HG02763 (cell line): ENCODE measurements around the gene NACAD.

ENCODE experiments used
- ATAC-seq: cut with Tn5 transposase; IDR thresholded peaks from one replicate; pipeline ENCODE4 v1.9.1; 2021; ENCODE audit warnings: mild to moderate bottlenecking, moderate library complexity; ENCODE audit not compliant: unreplicated experiment

NACAD gene

GRCh38 chr7:45092100-45092930 is 3.5 kb upstream of the NACAD start:
- no peak for ATAC-seq

DNA sequence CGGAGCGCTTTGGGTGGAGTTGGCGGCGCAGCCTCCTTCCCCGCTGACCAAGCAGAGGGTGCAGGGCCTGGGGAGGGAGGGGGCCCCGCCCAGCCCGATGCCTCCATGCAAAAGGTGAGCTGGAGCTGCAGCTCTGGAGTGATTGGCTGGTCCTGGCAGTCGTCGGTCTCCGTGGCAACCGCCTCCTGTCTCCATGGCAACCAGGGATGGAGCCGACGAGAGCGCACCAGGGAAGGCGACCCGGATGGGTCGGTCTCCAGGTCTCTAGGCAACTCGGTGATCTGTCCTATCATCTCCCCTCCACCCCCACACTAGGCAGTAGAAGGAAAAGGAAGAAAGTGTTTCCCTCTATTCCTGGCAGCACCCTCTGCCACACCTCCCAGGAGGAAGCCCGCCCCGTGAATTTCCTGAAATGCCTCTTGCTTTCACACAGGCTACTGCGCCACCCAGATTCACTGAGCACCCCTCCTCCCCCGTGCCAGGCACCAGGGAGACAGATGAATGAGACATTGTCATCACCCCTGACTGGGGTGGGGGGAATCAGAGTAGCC is 647 bp upstream of the NACAD start:
- no peak for ATAC-seq

GRCh38 chr7:45088146-45088701 is 545 bp downstream of the NACAD start:
- ATAC-seq = no peak

- ATAC-seq = no peak
Observed at GRCh38 chr7:45087301-45088145, 1.2 kb downstream of the NACAD start.

- no peak for ATAC-seq
Observed at GRCh38 chr7:45086331-45087065, 2.3 kb downstream of the NACAD start.

GRCh38 chr7:45085619-45086200 is 3.1 kb downstream of the NACAD start:
- no peak for ATAC-seq

- no peak for ATAC-seq
Observed at GRCh38 chr7:45084901-45085618, 3.7 kb downstream of the NACAD start.

DNA sequence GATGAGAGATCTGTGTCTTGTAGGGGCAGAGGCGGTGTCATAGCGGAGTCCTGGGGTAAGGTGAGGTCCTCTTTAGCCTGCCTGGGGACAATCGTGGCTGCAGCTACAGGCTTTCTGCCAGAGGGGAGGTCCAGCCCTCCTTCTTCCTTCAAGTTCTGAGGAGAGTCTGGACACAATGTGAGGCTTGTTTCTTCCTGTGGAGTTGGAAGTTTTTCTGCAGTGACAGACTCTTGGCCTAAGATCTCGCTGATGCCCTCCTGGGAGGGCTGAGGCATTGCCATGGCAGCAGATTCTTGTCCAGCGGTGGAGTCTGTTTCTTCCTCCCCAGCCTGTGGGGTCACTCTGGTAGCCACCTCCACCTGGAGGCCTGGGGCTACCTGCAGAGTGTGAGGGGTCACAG is 4.4 kb downstream of the NACAD start:
- ATAC-seq = no peak

GRCh38 chr7:45082831-45083331 is 5.9 kb downstream of the NACAD start:
- ATAC-seq = no peak

- no peak for ATAC-seq
Observed at GRCh38 chr7:45082031-45082830, 6.5 kb downstream of the NACAD start.

DNA sequence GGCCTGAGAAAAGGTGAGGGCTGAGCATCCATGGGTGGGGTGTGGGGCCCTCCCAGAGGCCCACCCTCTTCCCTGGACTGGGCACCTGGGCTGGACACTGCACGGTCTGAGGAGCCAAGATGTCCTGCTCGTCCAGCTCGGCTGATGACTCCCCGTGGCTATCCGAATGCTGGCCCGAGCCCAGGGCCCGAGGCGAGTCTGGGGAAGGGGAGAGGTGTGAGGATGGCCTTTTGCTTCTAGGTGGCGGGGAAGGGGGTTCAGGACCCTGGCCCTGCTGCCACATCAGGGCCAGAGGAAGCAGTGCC is 7.1 kb downstream of the NACAD start:
- ATAC-seq = no peak

DNA sequence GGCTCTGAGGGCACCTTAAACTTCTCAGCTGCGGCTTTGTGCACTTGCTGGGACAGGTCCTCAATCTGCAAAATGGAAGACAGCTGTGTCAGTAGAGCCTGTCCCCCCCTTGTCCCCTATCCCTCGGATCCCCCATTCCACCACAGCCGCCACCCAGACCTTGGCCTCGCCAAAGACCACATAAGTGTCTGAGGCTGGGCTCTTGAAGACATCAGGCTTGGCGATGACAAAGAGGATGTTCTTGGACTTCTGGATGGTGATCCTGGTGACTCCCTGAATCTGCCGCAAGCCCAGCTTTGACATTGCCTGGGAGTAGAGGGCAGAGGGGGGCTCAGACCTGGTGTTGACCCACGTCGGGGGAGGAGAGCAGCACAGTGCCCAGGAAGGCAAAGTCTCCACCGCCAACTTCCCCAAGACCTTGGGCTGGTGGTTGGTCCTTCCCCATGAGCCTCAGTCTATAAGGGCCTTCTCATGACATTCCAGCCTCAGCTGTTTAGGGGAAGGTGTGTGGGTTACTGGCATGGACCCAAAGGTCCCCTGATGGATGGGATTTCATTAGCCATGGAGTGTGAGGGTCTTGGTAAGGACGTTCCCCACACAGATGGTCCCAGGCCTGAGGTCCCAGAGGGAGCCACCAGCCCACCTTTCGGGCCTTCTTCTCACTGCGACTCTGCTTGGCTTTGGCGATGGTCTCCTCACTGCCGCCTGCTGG is 7.7 kb downstream of the NACAD start:
- no peak for ATAC-seq

GRCh38 chr7:45080265-45080957 is 8.4 kb downstream of the NACAD start:
- no peak for ATAC-seq

DNA sequence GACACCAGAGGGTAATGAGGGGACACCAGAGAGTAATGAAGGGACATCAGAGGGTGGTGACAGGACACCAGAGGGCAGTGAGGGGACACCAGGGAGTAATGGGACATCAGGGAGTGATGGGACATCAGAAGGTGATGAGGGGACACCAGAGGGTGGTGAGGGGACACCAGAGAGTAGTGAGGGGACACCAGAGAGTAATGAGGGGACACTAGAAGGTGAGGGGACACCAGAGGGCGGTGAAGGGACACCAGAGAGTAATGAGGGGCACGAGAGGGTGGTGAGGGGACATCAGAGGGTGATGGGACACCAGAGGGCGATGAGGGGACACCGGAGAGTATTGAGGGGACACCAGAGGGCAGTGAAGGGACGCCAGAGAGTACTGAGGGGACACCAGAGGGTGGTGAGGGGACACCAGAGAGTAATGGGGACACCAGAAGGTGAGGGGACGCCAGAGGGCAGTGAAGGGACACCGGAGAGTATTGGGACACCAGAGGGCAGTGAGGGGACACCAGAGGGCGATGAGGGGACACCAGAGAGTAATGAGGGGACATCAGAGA is 10.6 kb downstream of the NACAD start:
- no peak for ATAC-seq

GRCh38 chr7:45077579-45077978 is 11.2 kb downstream of the NACAD start:
- no peak for ATAC-seq

DNA sequence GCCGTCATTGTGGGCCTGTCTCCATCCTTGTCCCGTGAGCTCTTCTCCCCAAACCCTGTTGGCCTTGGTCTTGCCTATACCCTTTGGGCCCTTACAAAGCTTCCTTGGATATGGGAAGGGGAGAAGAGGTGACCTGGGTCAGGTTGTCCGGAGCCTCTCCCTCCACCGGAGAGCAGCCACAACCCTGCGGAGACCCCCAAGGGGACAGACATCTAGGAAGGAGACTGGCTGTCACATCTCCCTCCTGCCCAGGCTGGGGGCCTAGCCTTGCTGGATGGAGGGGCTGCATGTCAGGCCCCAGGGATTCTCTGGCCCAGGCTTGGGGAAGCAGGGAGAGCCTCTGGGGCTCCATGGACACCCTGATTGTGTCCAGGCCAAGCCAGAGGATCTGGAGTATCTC is 11.8 kb downstream of the NACAD start:
- no peak for ATAC-seq
